Measurements from ENCODE around the gene DCAF15. TPM values are rescaled to one million over a fixed set of nuclear protein-coding genes. Genes with fewer than 3 reads are reported as not detected.

DCAF15 gene
- total and polyA plus RNA-seq, 3 donors from 2014 or later, result 79.3 to 151 (median 82.6) TPM

DNA sequence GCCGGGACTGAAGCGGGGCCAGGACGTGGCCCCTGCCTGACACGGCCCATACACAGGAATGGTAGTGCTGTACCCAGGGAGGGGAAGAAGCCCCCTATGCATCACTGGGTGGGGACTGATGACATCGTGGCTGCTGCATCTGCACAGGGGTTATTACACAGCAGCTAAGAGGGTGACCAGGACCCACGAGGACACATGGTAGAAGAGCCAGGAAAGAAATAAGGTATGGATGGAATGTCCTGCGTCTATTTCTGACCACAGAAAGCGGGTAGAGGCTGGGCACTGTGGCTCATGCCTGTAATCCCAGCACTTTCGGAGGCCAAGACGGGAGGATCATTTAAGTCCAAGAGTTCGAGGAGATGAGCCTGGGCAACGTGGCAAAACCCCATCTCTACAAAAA, 24.1 kb downstream of the DCAF15 start:
- Histone ChIP-seq H3K4me3 (no peak overlapping the region), H3K9me3 (no peaks in the 10 kb centered on the region), H3K4me1 (peaks cover 5% of the 10 kb centered on the region), H3K27ac (no peak overlapping the region), H3K27me3 (no peaks in the 10 kb centered on the region), H3K36me3 (ENCODE audit: low read depth, missing control alignments) (no peaks in the 10 kb centered on the region)
- TF ChIP-seq, protein P1, sequence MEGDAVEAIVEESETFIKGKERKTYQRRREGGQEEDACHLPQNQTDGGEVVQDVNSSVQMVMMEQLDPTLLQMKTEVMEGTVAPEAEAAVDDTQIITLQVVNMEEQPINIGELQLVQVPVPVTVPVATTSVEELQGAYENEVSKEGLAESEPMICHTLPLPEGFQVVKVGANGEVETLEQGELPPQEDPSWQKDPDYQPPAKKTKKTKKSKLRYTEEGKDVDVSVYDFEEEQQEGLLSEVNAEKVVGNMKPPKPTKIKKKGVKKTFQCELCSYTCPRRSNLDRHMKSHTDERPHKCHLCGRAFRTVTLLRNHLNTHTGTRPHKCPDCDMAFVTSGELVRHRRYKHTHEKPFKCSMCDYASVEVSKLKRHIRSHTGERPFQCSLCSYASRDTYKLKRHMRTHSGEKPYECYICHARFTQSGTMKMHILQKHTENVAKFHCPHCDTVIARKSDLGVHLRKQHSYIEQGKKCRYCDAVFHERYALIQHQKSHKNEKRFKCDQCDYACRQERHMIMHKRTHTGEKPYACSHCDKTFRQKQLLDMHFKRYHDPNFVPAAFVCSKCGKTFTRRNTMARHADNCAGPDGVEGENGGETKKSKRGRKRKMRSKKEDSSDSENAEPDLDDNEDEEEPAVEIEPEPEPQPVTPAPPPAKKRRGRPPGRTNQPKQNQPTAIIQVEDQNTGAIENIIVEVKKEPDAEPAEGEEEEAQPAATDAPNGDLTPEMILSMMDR (IDR thresholded peaks at IDR 0.05), result no peak
- no peak for TF ChIP-seq POLR2A (IDR thresholded peaks at IDR 0.05)
- intact Hi-C loops (cut with DNase I; ENCODE audit: low total_unique reads), result no loop called here
- DNase-seq, result no peak
- WGBS, 2 donors, result 90 to 92% methylated on average over 12 of the region's 12 CpGs

DNA sequence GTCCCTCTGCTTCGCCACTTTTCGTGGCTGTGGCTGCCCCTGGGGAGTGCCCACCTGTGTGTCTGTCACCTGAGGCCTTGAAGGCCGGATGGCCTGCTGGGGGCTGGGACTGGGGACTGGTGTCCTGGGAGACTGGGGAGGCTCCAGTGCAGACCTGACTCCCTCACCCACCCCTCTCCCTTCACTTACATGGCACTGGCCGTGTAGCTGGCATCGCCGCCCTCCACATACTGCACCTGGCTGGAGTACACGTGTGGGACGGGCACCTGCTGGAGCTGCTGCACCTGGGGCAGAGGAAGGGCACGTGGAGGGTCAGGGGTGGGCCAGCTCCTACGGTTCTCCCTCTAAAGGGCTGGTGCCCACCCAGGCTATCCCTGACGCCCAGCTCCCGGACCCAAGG, 25.5 kb downstream of the DCAF15 start:
- intact Hi-C loops (cut with DNase I; ENCODE audit: low total_unique reads), result no loop called here
- Histone ChIP-seq H3K27ac (peak overlapping the region; percentile 65 to 85), H3K36me3 (ENCODE audit: low read depth, missing control alignments) (no peaks in the 10 kb centered on the region), H3K9me3 (no peaks in the 10 kb centered on the region), H3K4me1 (peaks cover 5% of the 10 kb centered on the region), H3K27me3 (no peaks in the 10 kb centered on the region), H3K4me3 (peak overlapping the region in 1 of 2 donors; percentile 49)
- no peak for DNase-seq
- no peak for TF ChIP-seq POLR2A (IDR thresholded peaks at IDR 0.05)
- TF ChIP-seq, protein P1 (IDR thresholded peaks at IDR 0.05), result no peak
- WGBS, 2 donors, result 83 to 86% methylated on average over 7 to 12 of the region's 12 CpGs

GRCh38 chr19:13978351-13979243, 26.3 kb downstream of the DCAF15 start:
- DNase-seq, result peak; percentile 85
- Histone ChIP-seq H3K27me3 (no peaks in the 10 kb centered on the region), H3K4me3 (peak overlapping the region; percentile 49 to 50), H3K9me3 (no peaks in the 10 kb centered on the region), H3K27ac (peak overlapping the region; percentile 65 to 85), H3K36me3 (ENCODE audit: low read depth, missing control alignments) (no peaks in the 10 kb centered on the region), H3K4me1 (peaks cover 5% of the 10 kb centered on the region)
- TF ChIP-seq, protein P1 (IDR thresholded peaks at IDR 0.05), result no peak
- no peak for TF ChIP-seq POLR2A (IDR thresholded peaks at IDR 0.05)
- 0 to 22% methylated on average over 7 to 53 of the region's 74 CpGs for WGBS, 2 donors
- intact Hi-C loops (cut with DNase I; ENCODE audit: low total_unique reads), result no loop called here

GRCh38 chr19:13979244-13979615, 26.9 kb downstream of the DCAF15 start:
- Histone ChIP-seq H3K9me3 (no peaks in the 10 kb centered on the region), H3K4me3 (peak overlapping the region; percentile 49 to 50), H3K4me1 (peaks cover 5% of the 10 kb centered on the region), H3K36me3 (ENCODE audit: low read depth, missing control alignments) (no peaks in the 10 kb centered on the region), H3K27me3 (no peaks in the 10 kb centered on the region), H3K27ac (peak overlapping the region in 1 of 2 donors; percentile 85)
- no peak for DNase-seq
- no peak for TF ChIP-seq POLR2A (IDR thresholded peaks at IDR 0.05)
- TF ChIP-seq, protein P1 (IDR thresholded peaks at IDR 0.05), result no peak
- WGBS, 2 donors, result 20 to 32% methylated on average over 1 to 12 of the region's 12 CpGs
- intact Hi-C loops (cut with DNase I; ENCODE audit: low total_unique reads), result no loop called here
